EL (cell line): ENCODE results near the gene ARHGAP11B.
"Not testable (repeated sequence)": the region's sequence is repeated elsewhere in the genome, so short reads cannot be mapped to it uniquely, and the experiment has no call there.

ENCODE experiments used
- DNase-seq: peaks from one replicate; pipeline ENCODE4 v3.0.0-alpha.2; 2016

The ARHGAP11B gene

DNA sequence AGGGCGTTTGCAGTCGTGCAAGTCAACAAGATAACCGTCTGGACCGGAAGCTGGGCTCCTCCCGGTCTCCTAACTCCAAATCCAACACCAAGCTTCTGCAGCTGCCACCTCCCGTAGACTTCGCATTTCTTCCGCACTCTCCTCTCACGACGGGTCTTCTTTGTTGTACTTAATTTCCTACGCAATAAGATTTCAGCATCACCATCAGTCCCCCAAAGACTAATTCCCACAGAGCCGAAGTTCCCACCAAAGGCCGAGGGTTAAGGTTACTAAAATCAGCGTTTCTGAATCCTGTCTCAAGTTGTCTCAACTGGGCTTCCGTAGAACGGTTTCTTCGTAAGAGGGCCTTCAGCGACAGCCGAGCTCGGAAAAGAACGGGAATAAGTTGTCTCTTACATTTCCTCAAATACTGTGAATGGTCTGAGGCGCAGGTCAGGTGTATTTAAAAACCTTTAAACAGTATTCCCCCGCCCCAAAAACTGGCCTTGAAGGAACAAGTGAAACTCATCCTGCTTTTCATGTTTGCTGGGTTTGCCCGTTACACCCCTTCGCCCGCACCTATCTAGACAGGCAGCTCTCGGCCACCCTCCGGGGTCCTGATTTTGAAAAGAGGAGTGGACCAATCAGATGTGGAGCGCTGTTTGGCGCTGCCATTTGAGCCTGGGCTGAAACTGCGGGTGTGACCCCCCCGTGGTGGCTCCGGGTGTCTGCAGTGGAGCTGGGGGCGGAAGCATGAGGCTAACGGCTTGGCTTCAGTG, at the start of gene ARHGAP11B:
Gene ARHGAP11B (plus strand): TSS at position 693 of the 758 bp plus-strand sequence.
- peak; percentile 98 for DNase-seq

DNA sequence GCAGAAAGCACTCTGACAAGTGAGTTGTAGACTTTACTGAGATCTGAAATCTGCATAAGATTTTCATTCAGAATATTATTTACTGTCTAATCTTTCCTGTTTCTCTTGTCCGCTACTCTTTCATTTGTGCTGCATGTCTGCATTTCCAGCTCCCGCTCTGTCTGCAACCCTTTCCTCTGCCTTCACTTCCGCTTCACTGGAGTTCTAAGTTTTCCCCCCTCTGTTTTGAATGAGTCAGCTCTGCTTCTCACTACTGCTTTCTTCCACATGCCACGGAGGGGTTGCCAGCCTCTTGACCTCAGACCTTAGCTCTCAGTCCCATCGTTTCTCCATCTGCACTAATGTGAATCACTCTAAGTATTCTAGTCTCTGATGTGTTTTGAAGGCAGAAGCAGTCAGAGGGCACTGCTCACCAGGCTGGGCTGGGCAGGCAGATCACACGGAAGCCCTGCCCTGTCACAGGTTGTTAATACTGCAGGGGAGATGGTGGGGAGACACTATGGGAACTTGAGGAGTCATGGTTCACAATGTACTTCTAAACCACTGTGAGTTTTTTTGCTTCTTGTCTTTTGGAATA, 46.4 kb upstream of the ARHGAP11B start:
- DNase-seq: not testable (repeated sequence)

DNA sequence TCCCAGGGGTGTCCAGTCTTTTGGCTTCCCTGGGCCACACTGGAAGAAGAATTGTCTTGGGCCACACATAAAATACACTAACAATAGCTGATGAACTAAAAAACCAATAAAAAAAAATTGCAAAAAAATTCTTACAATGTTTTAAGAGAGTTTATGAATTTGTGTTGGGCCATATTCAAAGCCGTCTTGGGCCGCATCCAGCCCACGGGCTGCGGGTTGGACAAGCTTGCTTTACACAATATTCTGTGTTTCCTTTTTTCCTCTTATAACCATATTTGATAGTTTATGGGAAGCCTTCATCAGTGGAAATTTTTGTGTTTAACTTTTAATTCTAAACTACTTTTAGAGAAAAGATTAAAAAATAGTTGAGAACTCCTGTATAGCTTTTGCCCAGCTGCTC, 45.2 kb upstream of the ARHGAP11B start:
- DNase-seq: not testable (repeated sequence)

DNA sequence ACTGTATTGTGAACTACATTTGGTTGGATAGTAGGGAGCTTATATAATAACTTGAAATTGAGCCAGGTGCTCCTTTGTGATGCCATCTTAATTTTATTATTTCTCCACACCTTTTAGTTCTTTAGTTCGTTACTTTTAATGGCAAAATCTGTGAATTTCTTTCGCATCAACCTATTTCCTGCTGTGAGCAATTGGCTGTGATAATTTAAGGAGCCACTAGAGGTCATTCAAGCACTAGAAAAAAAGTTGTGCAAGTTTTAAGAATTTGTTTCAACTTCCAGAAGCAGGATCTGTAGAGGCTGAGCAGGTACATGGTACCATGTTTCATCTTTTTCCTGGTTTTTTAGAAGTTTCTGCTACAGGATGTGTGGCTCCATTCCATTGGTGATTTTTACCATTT, 27.0 kb upstream of the ARHGAP11B start:
- not testable (repeated sequence) for DNase-seq

DNA sequence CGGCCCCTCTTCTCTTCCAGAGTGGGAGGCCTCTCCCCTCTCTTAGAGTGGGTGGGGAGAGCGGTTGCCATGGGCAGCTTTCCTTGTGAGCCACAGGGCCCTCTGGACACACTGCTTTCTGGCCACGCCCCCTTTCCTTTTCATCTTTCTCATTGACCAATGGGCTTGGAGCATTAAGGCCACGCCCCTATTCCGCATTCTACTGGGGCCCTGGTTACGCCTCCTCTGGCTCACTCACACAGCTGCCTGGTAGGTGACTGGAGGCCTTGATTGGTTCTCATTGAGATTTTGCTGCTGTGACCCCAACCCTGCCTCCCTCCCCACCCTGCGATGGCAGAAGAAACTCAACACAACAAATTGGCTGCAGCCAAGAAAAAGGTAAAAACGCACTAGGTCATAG, 22.1 kb upstream of the ARHGAP11B start, which contains the start of gene GOLGA8H:
Gene GOLGA8H (plus strand): TSS at position 233 of the 400 bp plus-strand sequence. CDS start 98 bp downstream, at position 331.
- not testable (repeated sequence) for DNase-seq

DNA sequence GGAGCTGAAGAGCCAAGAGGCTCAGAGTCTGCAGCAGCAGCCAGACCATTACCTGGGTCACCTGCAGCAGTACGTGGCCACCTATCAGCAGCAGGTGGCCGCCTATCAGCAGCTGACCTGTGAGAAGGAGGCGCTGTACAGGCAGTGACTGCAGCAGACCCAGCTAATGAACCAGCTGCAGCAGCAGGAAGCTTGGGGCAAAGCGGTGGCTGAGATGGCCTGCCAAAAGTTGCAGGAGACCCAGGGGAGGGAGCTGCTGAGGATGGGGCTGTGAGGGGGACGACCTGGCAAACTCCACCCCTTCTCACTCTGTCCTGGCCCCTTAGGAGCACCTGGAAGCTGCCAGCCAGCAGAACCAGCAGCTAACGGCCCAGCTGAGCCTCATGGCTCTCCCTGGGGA, 13.7 kb upstream of the ARHGAP11B start:
- not testable (repeated sequence) for DNase-seq

DNA sequence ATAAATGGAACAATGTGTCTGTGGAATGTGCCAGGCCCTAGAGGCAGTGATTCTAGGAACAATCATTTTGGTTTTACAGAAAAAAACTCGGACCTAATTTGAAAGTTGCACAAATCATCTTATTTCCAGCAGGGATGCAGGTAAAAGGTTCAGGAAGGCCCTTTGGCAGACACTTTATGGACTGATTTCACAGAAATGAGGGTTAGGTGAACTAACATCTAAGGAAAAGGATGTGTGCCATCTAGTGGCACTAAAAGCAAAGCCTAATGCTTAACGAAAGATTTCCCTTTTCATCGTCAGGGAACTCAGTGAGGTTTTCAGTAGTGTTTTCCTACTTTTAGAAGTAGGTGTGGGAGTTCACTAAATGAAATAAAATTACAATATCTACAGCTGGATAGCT, 4.6 kb upstream of the ARHGAP11B start:
- not testable (repeated sequence) for DNase-seq

DNA sequence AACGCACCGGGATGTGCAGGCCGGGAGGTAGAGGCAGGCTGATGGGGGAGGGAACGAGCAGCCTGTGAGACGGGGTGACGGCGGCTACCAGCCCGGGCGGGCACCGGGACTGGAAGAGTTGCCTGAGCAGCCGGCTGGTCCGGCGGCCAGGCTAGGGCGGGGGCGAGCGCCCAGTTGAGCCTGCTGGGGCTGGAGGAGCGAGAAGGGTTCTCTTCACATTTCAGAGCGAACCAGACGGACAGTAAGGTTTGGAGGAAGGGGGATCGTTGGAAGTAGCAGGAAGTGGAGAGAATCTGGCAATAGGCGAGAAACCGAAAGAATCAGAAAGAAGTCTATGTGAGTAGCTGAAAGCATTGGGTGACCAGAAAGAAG, 252 bp downstream of the ARHGAP11B start:
- peak; percentile 16 for DNase-seq

DNA sequence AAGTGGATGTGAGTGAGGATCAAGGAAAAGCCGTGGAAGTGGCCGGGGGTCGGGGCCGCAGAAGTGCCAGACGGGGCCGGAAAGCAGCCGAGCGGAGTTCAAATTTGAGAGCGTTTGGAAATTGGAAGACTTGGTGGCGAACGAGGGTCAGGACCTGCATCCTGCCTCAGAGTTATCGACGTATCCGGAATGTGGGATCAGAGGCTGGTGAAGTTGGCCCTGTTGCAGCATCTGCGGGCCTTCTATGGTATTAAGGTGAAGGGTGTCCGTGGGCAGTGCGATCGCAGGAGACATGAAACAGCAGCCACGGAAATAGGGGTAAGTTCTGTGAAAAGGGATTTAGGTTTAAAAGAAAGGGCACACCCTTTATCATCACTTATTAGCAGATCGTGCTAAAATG, 704 bp downstream of the ARHGAP11B start:
- peak; percentile 23 for DNase-seq

DNA sequence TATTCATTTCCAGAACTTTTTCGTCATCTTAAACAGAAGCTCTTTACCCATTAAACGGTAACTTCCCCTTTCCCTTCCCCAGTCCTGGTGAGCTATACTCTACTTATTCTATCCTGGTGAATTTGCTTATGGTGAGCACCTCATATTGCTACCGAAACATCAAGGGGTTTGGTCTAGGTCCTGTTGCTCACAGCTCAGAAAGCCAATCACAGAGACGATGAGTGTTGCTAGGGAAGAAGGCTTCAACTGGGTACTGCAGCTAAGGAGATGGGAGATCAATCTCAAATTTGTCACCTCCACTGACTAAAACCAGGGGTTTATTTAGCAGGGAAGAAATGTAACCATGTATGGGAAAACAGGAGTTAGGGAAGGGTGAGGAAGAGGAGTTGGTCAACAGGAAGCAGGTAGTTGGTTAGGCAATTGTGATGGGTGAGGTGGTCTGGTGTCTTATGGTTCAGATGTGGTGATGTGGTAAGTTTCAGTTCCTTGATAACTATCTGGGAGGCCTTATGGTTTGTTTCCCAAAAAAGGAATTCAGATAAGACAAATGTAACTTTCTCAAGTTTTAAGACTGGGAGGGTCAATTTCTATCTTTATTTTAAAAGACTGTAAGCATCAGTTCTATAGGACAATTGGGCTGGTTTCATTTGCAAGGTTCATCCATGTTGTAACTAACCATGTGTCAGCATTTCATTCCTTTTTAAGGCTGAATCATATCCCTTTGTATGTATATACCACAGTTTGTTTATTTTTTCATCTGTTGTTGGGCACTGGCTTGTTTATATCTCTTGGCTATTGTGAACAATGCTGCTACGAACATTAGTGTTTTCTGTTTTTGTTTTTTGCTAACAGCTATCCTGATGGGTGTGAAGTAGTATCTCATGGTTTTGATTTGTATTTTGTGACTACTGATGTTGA, 24.3 kb downstream of the ARHGAP11B start:
- peak; percentile 23 for DNase-seq

DNA sequence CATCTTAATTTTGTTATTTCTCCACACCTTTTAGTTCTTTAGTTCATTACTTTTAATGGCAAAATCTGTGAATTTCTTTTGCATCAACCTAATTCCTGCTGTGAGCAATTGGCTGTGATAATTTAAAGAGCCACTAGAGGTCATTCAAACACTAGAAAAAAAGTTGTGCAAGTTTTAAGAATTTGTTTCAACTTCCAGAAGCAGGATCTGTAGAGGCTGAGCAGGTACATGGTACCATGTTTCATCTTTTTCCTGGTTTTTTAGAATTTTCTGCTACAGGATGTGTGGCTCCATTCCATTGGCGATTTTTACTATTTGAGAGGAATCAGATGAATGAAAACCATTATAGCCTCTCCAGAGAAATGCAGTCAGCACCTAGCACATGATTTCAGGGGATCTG, 35.2 kb downstream of the ARHGAP11B start:
- peak; percentile 11 for DNase-seq

DNA sequence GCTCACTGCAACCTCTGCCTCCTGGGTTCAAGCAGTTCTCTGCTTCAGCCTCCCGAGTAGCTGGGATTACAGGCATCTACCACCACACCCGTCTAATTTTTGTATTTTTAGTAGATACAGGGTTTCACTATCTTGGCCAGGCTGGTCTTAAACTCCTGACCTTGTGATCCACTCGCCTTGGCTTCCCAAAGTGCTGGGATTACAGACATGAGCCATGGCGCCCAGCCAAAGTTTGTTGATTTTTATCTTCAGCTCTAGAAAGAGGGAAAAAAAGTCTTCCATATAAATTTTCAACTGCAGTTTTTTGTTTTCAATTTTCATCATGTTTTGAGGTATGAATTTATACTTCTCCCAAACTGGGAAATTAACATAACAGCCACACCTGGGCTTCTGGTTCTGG, 43.7 kb downstream of the ARHGAP11B start:
- DNase-seq: not testable (repeated sequence)

DNA sequence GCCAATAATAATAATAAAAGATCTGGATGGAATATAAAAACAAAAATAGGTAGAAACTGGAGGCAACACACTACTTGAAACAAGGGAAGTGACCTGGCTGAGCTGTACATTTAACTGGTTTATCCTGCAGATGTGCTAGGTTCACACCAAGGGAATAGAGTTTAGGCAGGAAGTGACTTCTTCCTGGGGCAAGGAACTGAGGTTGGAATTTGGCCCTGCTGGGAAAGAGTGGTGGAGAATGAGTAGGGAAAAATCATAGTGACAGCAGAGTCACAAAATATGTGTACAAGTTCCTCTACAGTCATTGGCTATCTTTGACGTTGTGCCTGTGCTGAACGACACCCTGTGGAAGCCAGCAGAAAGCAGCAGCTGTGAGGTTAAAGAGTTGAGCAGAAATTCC, 44.1 kb downstream of the ARHGAP11B start:
- peak; percentile 13 for DNase-seq

DNA sequence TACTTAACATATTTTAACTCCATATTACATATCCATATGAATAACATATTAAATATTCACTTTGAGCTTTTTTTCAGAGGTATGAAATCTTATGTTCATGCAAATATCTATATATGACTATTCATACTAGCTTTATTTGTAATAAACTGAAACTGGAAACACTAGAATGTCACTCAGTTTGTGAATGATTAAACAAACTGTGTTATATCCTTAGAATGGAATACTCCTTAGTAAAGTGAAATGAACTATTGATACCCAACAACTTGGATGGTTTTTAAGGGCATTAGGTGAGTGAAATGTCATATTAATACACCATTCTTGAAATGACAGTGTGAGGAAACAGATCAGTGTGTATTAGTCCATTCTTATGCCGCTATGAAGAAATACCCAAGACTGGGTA, 45.4 kb downstream of the ARHGAP11B start:
- DNase-seq: no peak

DNA sequence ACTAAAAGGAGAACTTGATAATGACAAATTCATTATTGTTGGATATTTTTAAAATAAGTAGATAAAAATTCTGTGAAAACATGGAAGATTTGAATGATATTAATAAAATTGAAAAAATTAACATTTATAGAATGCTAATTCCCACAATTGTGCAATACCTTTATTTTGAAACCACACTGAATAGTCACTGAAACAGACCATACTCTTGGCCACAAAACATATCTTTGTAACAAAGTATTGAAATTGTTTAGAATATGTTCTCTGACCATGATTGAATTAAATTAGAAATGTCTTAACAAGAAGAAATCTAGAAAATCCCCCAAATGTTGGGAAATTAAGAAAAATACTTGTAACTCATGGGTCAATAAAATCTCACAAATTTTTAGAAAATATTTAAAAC, 49.2 kb downstream of the ARHGAP11B start:
- no peak for DNase-seq

DNA sequence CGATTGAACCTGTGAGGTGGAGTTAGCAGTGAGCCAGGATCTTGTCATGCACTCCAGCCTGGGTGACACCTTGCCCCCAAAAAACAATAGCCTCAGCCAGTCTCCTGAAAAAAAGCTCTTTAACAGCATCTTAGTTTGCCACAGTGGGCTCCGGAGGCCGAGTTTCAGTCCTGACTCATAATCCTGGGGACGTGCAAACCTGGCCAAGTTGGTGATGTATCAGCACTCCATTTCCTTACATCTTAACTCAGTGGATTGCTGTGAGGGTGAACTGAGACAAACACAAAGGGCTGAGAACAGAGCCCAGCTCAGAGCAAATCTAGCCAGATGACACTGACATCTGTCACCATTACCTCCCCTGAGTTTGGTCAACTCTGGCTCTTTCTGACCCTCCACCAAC, 50.0 kb downstream of the ARHGAP11B start:
- not testable (repeated sequence) for DNase-seq

DNA sequence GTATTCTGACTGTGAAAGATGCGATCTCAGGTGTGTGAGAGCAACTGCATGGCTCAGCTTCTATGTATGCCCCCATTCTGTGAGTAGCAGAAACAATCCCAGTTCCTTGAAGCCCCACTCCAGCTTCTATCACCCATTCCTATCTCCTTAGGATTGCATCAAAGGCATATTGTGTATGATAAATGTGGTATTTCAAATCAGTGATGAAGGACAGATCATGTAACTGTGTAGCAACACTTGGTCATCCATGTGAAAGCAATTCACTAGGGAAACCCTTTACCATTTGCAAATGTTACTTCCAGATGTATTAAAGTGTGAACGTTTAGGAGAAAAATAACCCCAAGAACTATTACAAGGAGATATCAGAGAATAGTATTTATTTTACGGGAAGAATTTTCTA, 55.1 kb downstream of the ARHGAP11B start:
- not testable (repeated sequence) for DNase-seq

DNA sequence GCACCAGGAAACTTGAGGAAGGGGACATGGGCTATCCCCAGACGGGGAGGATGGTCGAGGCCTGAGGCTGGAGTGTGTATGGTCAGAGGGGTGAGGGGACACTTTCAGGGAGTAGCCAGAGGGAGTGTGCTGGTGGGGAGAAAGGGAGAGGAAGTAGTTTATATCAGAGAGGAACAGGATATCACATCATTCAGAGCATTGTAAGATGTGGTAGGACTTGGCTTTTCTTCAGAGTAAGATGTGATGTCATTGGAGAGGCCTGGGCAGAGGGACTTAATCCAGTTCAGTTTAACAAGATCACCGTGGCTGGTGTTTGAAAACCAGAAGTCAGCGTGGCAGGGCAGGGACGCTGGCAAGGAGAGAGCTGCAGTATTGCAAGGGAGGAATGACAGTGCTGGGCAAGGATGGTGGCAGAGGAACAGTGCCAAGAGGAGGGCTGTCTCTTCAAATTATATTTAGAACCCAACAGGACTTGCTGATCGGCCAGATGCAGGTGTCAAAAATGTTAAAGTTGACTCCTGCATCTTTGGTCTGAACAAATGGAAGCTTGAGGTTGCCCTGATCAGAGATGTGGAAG, 59.9 kb downstream of the ARHGAP11B start:
- not testable (repeated sequence) for DNase-seq

DNA sequence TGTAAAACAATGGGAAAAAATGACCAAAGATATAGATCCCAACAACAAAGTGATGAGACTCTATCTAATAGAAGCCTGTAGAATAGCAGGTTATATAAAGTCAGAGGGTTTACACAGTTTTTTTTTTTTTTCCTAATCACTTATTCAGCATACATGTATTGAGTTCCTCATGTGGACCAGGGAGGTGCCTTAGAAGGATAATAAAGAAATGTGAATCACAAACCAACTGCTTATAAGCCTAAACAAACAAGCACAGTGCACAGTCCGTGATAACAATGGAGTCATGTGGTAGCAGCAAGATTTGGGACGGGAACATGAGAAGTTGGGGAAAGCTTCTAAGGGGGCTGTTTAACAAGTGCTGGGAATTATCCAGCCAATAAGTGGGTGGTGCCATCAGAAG, 60.7 kb downstream of the ARHGAP11B start:
- not testable (repeated sequence) for DNase-seq
